HAP-1 (cell line): ENCODE data around the gene TMEM132A.

Experiments
- DNase-seq, 2 experiments: peaks; one replicate each; pipeline ENCODE4 v3.0.0-alpha.2; 2016 to 2020; ENCODE audit warnings: low spot score in 2 of 2
- H3K27me3 ChIP-seq: fragments of 250-450 bp; sonication (Bioruptor Pico); 2 replicates; pipeline ENCODE4 v1.5.1; 2020; ENCODE audit warnings: low read depth, mild to moderate bottlenecking, moderate library complexity
- H3K36me3 ChIP-seq: fragments of 250-450 bp; sonication (Bioruptor Pico); replicated peaks from 2 replicates; pipeline ENCODE4 v1.5.1; 2020; ENCODE audit warnings: mild to moderate bottlenecking
- H3K4me1 ChIP-seq: fragments of 250-450 bp; sonication (Bioruptor Pico); 2 replicates; pipeline ENCODE4 v1.5.1; 2020; ENCODE audit warnings: mild to moderate bottlenecking
- H3K4me3 ChIP-seq: fragments of 250-450 bp; sonication (Bioruptor Pico); 2 replicates; pipeline ENCODE4 v1.5.1; 2020; ENCODE audit warnings: mild to moderate bottlenecking, moderate library complexity
- H3K9me3 ChIP-seq: fragments of 250-450 bp; sonication (Bioruptor Pico); 2 replicates; pipeline ENCODE4 v1.5.1; 2020; ENCODE audit warnings: mild to moderate bottlenecking, moderate library complexity
- in situ Hi-C: fragments of 300-500 bp; cut with MboI; formaldehyde crosslinking; loops from 3 replicates; pipeline ENCODE4 v1.14.3; 2020; ENCODE audit warnings: low sequenced_read_pairs, inconsistent platforms, mixed read lengths

Gene TMEM132A

DNA sequence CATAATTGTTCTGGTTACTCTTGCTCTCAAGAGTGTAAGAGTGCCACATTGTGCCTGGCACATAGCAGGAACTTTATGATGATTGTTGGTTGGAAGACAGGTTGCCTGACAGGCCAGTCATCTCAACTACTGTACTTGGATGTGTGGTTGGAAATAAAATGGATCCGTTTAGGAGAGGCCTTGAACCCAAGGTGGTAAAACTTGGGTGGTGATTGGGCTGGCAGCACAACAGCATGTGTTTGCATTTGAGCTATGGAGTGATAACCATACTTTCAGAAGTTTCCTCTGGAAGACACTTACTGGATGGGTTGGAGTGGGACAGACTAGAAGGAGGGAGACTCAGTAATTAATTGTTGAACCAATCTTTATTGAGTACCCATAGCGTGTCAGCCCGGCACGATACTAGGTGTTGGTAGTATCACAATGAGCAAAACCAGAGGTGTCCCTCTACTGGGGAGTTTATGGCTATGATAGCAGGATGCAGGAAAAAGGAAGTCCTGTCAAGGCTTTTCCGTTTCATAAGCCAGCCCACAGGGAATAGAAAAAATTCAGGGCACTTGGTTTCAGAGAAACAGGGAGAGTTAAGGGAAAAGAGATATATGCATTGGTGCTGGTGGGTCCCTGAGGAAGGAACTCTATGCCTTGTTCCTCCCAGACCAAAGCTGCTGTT, 13.4 kb upstream of the TMEM132A start:
- H3K27me3 ChIP-seq: peaks cover 14% of the 10 kb centered on the region
- no peaks in the 10 kb centered on the region for H3K9me3 ChIP-seq
- H3K36me3 ChIP-seq: peaks cover 6% of the 10 kb centered on the region; the same call in 1 of the 2 replicates
- H3K4me1 ChIP-seq: peaks cover 7% of the 10 kb centered on the region
- DNase-seq: no peak
- in situ Hi-C loops: loop anchor here (25.0 kb wide), 1 partner anchor 799 kb away; no protein-coding TSS in a partner anchor
- H3K4me3 ChIP-seq: no peak overlapping the region

DNA sequence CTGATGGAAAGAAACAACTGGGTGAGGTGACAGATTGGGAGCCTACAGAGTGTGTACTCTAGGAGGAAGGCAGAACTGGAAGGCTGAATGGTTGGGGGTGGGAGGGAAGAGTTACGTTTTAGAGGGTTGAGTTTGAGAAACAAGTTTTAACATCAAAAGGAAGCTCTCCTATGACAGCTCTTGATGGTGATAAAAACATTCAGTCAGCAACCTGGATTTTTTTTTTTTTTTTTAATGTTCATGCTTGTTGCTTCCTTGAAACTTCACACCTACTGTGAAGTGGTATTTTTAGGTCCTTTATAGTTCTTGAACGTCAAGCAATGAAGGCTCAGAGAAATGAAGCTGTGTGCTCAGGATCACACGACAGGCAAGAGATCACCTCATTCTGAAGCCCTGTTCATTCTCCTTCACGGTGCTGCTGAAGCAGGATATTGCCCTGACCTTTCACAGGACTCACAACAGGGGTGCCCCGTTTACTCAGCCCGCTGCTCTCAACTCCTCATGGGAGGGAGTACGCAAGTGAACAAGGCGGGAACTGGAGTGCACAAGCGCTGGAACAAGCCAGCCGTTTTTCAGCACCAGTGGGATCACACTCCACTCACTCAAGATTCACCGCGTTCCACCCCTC, 11.9 kb upstream of the TMEM132A start:
- in situ Hi-C loops: loop anchor here (25.0 kb wide), 1 partner anchor 800 kb away; no protein-coding TSS in a partner anchor
- DNase-seq: no peak
- peaks cover 14% of the 10 kb centered on the region for H3K27me3 ChIP-seq

DNA sequence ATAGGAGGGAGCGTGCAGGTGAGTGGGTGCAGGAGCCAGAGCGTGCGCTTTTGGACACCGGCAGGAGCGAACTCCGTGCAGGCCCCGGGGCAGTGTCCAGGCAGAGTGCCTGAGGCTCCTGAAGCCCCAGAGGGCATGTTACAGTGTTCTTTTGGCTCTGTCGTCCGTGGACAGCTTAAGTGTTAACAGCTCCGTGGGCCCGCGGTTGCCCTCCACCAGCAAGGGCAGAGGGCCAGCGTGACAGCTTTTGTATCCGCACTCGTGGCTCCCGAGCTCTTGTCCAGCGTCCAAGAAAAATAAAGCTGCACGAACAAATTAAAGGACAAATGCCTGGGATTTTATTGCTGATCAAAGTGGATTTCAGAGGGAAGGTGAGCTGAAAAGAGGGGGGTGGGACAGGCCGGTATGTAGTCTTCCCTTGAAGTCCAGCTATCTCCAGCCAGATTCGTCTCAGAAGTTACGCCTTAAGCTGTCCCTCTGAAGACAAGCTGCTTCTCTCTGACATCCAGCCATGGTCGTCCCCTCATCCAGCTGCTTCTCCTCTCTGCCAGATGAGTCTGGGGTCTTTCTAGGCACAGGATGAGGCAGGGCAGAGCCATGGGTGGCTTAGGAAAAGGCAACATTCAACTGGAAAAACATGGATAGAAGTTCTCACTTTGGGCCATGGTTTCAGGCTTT, 11.3 kb upstream of the TMEM132A start:
- H3K4me1 ChIP-seq: peaks cover 15% of the 10 kb centered on the region
- DNase-seq: no peak
- no peaks in the 10 kb centered on the region for H3K9me3 ChIP-seq
- H3K36me3 ChIP-seq: peaks cover 6% of the 10 kb centered on the region
- in situ Hi-C loops: loop anchor here (25.0 kb wide), 1 partner anchor 801 kb away; no protein-coding TSS in a partner anchor
- no peak overlapping the region for H3K4me3 ChIP-seq
- H3K27me3 ChIP-seq: peaks cover 14% of the 10 kb centered on the region

More for the DNA sequence above, 11.9 kb upstream of the TMEM132A start:
- Histone ChIP-seq H3K36me3 (peaks cover 6% of the 10 kb centered on the region), H3K4me3 (no peak overlapping the region), H3K9me3 (no peaks in the 10 kb centered on the region), H3K4me1 (peaks cover 13% of the 10 kb centered on the region)

GRCh38 chr11:60913793-60914632, 10.2 kb upstream of the TMEM132A start, which contains the start of gene TMEM109:
TMEM109 (plus strand) TSS chr11:60914158; CDS start chr11:60919694, 5,536 bp downstream.
- H3K9me3 ChIP-seq: no peaks in the 10 kb centered on the region
- peaks cover 11% of the 10 kb centered on the region for H3K36me3 ChIP-seq
- H3K4me3 ChIP-seq: peak within 1 kb of the TSS; percentile 63
- in situ Hi-C loops: loop anchor here (25.0 kb wide), 1 partner anchor 802 kb away; no protein-coding TSS in a partner anchor
- peaks cover 9% of the 10 kb centered on the region for H3K27me3 ChIP-seq
- H3K4me1 ChIP-seq: peaks cover 17% of the 10 kb centered on the region
- peak; percentile 86 to 89 for DNase-seq

DNA sequence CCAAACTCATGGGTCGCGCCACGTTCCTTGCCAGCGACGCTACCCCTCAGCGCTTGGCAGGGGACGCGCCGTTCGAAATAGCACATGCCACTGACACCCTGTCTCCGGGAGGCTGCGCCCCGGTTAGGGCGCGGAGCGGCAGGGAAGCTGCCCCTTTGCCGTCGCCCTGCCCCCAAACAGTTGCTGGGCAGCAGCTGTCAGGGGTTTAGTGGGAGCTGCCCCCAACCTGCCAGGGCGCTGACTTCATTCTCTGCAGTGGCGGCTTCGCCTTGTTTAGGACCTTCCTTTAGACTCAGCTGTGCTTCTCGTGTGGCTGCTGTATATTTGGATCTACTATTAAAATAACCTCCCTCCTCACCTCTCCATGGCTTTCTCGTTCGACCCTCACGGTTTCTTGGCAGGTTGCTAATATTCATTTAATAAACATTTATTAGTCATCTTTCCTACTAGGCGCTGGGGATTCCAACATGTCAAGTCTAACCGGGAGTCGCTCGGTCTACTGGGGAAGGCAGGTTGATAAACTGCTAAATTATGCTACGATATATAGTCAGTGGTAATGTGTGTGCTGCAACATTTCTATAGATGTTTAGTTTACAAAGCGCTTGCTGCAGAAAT, 9.5 kb upstream of the TMEM132A start:
- Histone ChIP-seq H3K36me3 (peaks cover 16% of the 10 kb centered on the region), H3K9me3 (no peaks in the 10 kb centered on the region), H3K27me3 (peaks cover 3% of the 10 kb centered on the region), H3K4me1 (peaks cover 17% of the 10 kb centered on the region), H3K4me3 (peak overlapping the region; percentile 63)
- peak in 1 of 2 experiments; percentile 50 for DNase-seq
- in situ Hi-C loops: loop anchor here (25.0 kb wide), 1 partner anchor 802 kb away; no protein-coding TSS in a partner anchor

DNA sequence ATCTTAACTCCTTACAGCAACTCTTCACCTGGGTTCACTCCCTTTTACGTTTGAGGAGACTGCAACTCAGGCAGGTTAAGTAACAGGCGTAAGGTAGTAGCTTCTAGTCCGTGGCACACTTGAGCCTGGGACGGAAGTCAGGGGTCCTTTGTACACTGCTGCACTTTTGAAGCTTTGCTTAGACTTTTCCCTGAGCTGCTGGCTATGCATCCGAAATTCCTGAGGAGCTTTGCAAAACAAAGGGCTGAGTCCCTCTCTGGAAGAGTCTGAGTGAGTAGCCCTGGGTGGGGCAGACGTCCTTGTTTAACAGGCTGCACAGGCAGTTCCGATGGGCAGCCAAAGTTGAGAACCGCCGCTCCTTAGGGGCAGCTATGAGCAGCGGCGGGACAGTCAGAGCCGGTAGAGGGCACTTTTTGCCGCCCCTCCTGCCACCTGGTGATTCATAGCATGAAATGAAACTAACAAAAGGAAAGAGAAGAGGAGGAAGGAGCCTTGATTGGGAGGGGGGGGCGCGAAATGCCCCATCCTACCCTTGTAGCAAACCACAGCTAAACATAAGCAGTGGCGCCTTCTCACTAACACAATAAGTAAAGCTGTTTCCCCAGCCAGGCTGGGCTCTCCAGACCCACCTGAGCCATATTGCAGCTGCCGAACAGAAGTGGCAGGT, 8.9 kb upstream of the TMEM132A start:
- peaks cover 17% of the 10 kb centered on the region for H3K4me1 ChIP-seq
- peak; percentile 91 to 96 for DNase-seq
- in situ Hi-C loops: loop anchor here (25.0 kb wide), 1 partner anchor 803 kb away; no protein-coding TSS in a partner anchor
- H3K4me3 ChIP-seq: peak overlapping the region; percentile 63
- H3K9me3 ChIP-seq: no peaks in the 10 kb centered on the region
- peaks cover 3% of the 10 kb centered on the region for H3K27me3 ChIP-seq
- peaks cover 23% of the 10 kb centered on the region for H3K36me3 ChIP-seq

- H3K27me3 ChIP-seq: no peaks in the 10 kb centered on the region
- in situ Hi-C loops: loop anchor here (25.0 kb wide), 1 partner anchor 804 kb away; no protein-coding TSS in a partner anchor
- no peak overlapping the region for H3K4me3 ChIP-seq
- peaks cover 17% of the 10 kb centered on the region for H3K4me1 ChIP-seq
- no peak for DNase-seq
- no peaks in the 10 kb centered on the region for H3K9me3 ChIP-seq
- peaks cover 36% of the 10 kb centered on the region for H3K36me3 ChIP-seq
Observed at GRCh38 chr11:60916669-60917206, 7.5 kb upstream of the TMEM132A start.

- no peaks in the 10 kb centered on the region for H3K9me3 ChIP-seq
- no peak overlapping the region for H3K4me3 ChIP-seq
- H3K27me3 ChIP-seq: no peaks in the 10 kb centered on the region
- peaks cover 42% of the 10 kb centered on the region for H3K36me3 ChIP-seq
- no peak for DNase-seq
- in situ Hi-C loops: loop anchor here (25.0 kb wide), 1 partner anchor 805 kb away; no protein-coding TSS in a partner anchor
- peaks cover 17% of the 10 kb centered on the region for H3K4me1 ChIP-seq
Observed at GRCh38 chr11:60917267-60917666, 7.0 kb upstream of the TMEM132A start.

DNA sequence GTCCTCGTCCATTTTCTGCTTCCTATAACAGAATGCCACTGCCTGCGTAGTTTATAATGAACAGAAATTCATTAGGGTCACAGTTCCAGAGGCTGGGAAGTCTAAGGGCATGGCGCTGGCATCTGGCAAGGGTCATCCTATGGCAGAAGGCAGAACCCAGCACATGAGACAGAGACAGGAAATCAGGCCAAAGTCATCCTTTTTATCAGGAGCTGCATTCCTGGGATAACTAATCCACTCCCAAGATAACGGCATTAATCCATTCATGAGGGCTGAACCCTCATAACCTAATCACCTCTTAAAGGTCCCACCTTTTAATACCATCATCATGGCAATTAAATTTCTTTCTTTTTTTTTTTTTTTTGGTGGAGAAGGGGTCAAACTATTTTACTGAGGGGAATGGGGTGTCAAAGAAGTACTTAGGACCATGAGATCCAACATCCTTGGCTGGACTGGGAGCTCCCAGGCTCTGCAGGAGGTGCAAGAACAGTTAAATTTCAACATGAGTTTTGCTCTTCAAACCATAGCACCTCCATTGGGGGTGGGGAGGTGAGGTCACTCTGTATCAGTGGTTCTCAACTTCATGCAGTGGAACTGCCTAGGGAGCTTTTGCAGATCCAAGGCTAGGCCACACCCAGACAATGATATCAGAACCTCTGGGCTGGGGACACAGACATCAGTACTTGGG, 5.9 kb upstream of the TMEM132A start:
- no peak overlapping the region for H3K4me3 ChIP-seq
- in situ Hi-C loops: loop anchor here (25.0 kb wide), 1 partner anchor 806 kb away; no protein-coding TSS in a partner anchor
- peaks cover 16% of the 10 kb centered on the region for H3K4me1 ChIP-seq
- no peaks in the 10 kb centered on the region for H3K9me3 ChIP-seq
- no peaks in the 10 kb centered on the region for H3K27me3 ChIP-seq
- peaks cover 43% of the 10 kb centered on the region for H3K36me3 ChIP-seq
- no peak for DNase-seq

- H3K4me1 ChIP-seq: peaks cover 15% of the 10 kb centered on the region
- no peak for DNase-seq
- H3K4me3 ChIP-seq: no peak overlapping the region
- no peaks in the 10 kb centered on the region for H3K9me3 ChIP-seq
- in situ Hi-C loops: loop anchor here (25.0 kb wide), 1 partner anchor 807 kb away; no protein-coding TSS in a partner anchor
- H3K36me3 ChIP-seq: peaks cover 43% of the 10 kb centered on the region
- H3K27me3 ChIP-seq: no peaks in the 10 kb centered on the region
Observed at GRCh38 chr11:60918939-60919265, 5.4 kb upstream of the TMEM132A start.

DNA sequence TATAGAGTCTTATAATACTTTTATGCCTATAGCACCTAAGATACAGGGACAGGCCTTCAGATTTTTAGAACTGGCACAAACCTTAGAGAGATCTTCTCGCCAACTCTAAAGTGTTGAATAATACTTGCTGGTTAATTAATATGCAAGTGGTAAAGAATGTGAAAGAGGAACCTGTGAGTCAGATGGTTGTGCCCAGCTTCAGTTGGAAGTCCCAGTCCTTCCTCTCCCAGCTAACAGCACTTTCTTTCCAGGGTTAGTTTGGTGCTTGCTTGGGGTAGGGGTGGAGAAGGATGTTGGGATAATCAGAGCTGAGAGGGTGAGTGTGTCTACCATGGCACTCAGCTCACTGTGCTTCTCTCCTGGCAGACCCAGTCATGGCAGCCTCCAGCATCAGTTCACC, 4.9 kb upstream of the TMEM132A start:
- DNase-seq: no peak
- in situ Hi-C loops: loop anchor here (25.0 kb wide), 1 partner anchor 807 kb away; no protein-coding TSS in a partner anchor
- Histone ChIP-seq H3K9me3 (no peaks in the 10 kb centered on the region), H3K36me3 (peaks cover 43% of the 10 kb centered on the region), H3K4me1 (peaks cover 18% of the 10 kb centered on the region), H3K27me3 (no peaks in the 10 kb centered on the region), H3K4me3 (no peak overlapping the region)
